Neural progenitor cell (in vitro differentiated cells): ENCODE results near the gene GNRHR.

Experiments
- CTCF ChIP-seq: fragments of 200-600 bp; sonication (generic); IDR thresholded peaks from 2 replicates; pipeline ENCODE4 v1.5.1; 2017; ENCODE audit warnings: antibody characterized with exemption, mild to moderate bottlenecking
- EZH2 ChIP-seq: fragments of 200-600 bp; sonication (generic); IDR thresholded peaks from 2 replicates; pipeline ENCODE4 v1.6.1; 2017; ENCODE audit warnings: antibody characterized with exemption, mild to moderate bottlenecking, moderate library complexity

- TF ChIP-seq CTCF (no peak), EZH2 (no peak)
Measured at GRCh38 chr4:67721315-67721769, 32.8 kb downstream of the GNRHR start.
